AG04449 (cell line): Measurements from ENCODE around the gene DOCK1.

Source experiments
- CTCF ChIA-PET: fragments of 350-600 bp; formaldehyde crosslinking; extraction: SDS; loops from one replicate; lab custom pipeline; 2021; ENCODE audit warnings: antibody characterized with exemption; lab: Yijun Ruan, JAX
- POLR2A ChIA-PET: fragments of 400-600, 350-600 bp; formaldehyde crosslinking; extraction: SDS; loops from one replicate; lab custom pipeline; 2020; ENCODE audit warnings: antibody characterized with exemption, inconsistent platforms; lab: Yijun Ruan, JAX
- DNase-seq: peaks from one replicate; pipeline ENCODE4 v3.0.0-alpha.2; 2010; ENCODE audit warnings: low read depth, low spot score
- H3K4me3 ChIP-seq: 2 replicates; pipeline ENCODE4 v1.5.1; 2011; ENCODE audit warnings: low read depth, mild to moderate bottlenecking, control low read depth, low read length
- CTCF ChIP-seq: IDR thresholded peaks from one replicate; pipeline ENCODE4 v1.5.1; 2011; ENCODE audit warnings: mild to moderate bottlenecking, moderate library complexity, low read length, control low read depth, inconsistent platforms; ENCODE audit not compliant: insufficient read depth; ENCODE audit errors: missing control alignments

The DOCK1 gene

GRCh38 chr10:127313996-127314700 is 408.9 kb downstream of the DOCK1 start:
- H3K4me3 ChIP-seq, result no peak overlapping the region
- no peak for DNase-seq
- ChIA-PET CTCF (interaction anchor here (0.9 to 1.5 kb wide), 2 partner anchors 10 to 402 kb away, joined by 3 read pairs; no protein-coding TSS in a partner anchor), POLR2A (no interaction called here)
- TF ChIP-seq CTCF, result no peak

GRCh38 chr10:127314797-127315196 is 409.6 kb downstream of the DOCK1 start:
- no peak overlapping the region for H3K4me3 ChIP-seq
- no peak for TF ChIP-seq CTCF
- CTCF ChIA-PET, result interaction anchor here (0.9 to 1.5 kb wide), 2 partner anchors 11 to 401 kb away, joined by 3 read pairs; no protein-coding TSS in a partner anchor
- DNase-seq, result no peak
- POLR2A ChIA-PET, result no interaction called here

- POLR2A ChIA-PET, result no interaction called here
- CTCF ChIA-PET, result no interaction called here
- DNase-seq, result no peak
- no peak overlapping the region for H3K4me3 ChIP-seq
- no peak for TF ChIP-seq CTCF
Measured at GRCh38 chr10:127315888-127316287, 410.7 kb downstream of the DOCK1 start.

- ChIA-PET CTCF (interaction anchor here (1.2 kb wide), 1 partner anchor 12 kb away, joined by 3 read pairs; no protein-coding TSS in a partner anchor), POLR2A (no interaction called here)
- no peak overlapping the region for H3K4me3 ChIP-seq
- no peak for TF ChIP-seq CTCF
- no peak for DNase-seq
Measured at GRCh38 chr10:127318396-127318795, 413.2 kb downstream of the DOCK1 start.

GRCh38 chr10:127319271-127319670 is 414.0 kb downstream of the DOCK1 start:
- no peak overlapping the region for H3K4me3 ChIP-seq
- TF ChIP-seq CTCF, result no peak
- ChIA-PET POLR2A (no interaction called here), CTCF (no interaction called here)
- DNase-seq, result no peak

GRCh38 chr10:127319691-127320090 is 414.5 kb downstream of the DOCK1 start:
- no peak for TF ChIP-seq CTCF
- ChIA-PET CTCF (no interaction called here), POLR2A (no interaction called here)
- H3K4me3 ChIP-seq, result no peak overlapping the region
- DNase-seq, result no peak
